ENCODE results near the gene PPM1F. TPM values are rescaled to one million over a fixed set of nuclear protein-coding genes. Genes with fewer than 3 reads are reported as not detected.
"Not testable (repeated sequence)": the region's sequence is repeated elsewhere in the genome, so short reads cannot be mapped to it uniquely, and the experiment has no call there.

PPM1F gene
- total RNA-seq, 1 donor from 2014 or later = 22.7 TPM

DNA sequence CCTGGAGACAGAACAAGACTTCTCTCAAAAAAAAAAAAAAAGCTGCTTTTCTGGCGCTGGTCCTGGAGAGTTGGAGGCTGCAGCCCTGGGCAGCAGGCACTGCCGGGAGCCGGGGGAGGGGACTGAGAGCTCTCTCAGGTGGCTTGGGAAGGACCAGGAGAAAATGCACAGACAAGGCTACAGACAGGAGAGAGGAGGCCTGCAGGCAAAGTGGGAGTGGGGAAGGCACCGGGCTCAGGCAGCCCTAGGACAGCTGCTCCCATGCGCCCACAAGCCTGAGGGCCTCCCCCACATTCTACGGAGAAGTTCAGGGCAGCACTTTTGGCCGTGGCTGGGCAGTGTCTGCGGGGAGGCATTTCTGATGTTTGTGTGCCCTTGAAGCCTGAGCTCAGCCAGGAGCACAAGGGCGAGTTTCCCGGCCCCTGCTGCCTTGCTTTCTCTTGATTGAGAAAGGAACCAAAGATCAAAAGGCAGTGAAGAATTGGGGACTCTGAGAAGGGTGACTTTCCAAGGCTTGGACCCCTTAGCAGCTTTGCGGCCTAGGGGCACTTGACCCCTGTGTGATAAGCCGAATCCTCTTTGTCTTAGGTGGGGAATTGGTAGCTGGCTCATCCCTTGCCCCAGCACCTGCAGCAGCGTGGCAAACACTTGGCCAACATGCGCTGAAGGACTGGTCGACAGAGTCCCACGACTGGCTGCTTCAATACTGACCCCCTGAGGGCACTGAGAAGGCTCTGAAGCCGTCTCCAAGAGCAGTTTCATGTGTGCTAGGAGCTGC is 35.3 kb downstream of the PPM1F start:
- Mint-ChIP-seq H3K9me3 (ENCODE audit: low read depth) (no peaks in the 10 kb centered on the region), H3K4me1 (ENCODE audit: low read depth) (peaks cover 4% of the 10 kb centered on the region), H3K36me3 (ENCODE audit: insufficient read depth) (no peaks in the 10 kb centered on the region), H3K27me3 (peaks cover 2% of the 10 kb centered on the region), H3K27ac (no peak overlapping the region), H3K4me3 (ENCODE audit: low read depth) (no peak overlapping the region)
- DNase-seq (ENCODE audit: low spot score, unreplicated experiment) = no peak
- TF ChIP-seq, protein P1, sequence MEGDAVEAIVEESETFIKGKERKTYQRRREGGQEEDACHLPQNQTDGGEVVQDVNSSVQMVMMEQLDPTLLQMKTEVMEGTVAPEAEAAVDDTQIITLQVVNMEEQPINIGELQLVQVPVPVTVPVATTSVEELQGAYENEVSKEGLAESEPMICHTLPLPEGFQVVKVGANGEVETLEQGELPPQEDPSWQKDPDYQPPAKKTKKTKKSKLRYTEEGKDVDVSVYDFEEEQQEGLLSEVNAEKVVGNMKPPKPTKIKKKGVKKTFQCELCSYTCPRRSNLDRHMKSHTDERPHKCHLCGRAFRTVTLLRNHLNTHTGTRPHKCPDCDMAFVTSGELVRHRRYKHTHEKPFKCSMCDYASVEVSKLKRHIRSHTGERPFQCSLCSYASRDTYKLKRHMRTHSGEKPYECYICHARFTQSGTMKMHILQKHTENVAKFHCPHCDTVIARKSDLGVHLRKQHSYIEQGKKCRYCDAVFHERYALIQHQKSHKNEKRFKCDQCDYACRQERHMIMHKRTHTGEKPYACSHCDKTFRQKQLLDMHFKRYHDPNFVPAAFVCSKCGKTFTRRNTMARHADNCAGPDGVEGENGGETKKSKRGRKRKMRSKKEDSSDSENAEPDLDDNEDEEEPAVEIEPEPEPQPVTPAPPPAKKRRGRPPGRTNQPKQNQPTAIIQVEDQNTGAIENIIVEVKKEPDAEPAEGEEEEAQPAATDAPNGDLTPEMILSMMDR (IDR thresholded peaks at IDR 0.05; ENCODE audit: unreplicated experiment) = no peak

DNA sequence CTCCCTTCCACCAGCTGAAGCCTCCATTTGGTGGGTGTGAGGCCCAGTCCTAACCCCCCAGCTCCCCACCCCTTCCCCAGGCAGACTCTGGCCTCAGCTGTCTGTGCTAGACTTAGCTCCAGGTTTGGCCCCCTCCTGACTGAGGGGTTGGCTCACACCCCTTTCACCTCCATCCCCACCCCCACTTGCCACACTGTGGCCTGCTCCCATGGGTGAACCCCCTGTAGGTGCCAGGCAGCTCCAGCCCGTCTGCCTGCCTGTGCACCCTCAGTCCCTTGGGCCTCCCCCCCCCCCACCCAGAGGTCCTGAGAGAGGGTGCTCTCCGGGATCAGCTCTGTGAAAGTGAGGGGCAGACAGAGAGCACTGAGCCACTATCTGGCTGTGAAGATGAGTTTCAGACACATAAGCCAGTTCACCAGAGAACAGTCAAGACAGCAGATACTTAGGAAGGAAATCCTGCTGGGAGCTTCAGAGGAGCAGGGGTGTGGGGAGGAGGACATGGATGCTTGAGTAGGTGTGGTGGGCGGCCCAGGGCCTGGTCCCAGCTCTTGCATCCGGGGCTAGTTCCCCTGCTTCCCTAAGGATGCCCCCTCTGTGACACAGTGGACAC is 36.2 kb downstream of the PPM1F start:
- Mint-ChIP-seq H3K36me3 (ENCODE audit: insufficient read depth) (no peaks in the 10 kb centered on the region), H3K4me3 (ENCODE audit: low read depth) (no peak overlapping the region), H3K9me3 (ENCODE audit: low read depth) (no peaks in the 10 kb centered on the region), H3K27ac (no peak overlapping the region), H3K27me3 (peaks cover 2% of the 10 kb centered on the region), H3K4me1 (ENCODE audit: low read depth) (peaks cover 4% of the 10 kb centered on the region)
- TF ChIP-seq, protein P1 (IDR thresholded peaks at IDR 0.05; ENCODE audit: unreplicated experiment) = no peak
- no peak for DNase-seq (ENCODE audit: low spot score, unreplicated experiment)

DNA sequence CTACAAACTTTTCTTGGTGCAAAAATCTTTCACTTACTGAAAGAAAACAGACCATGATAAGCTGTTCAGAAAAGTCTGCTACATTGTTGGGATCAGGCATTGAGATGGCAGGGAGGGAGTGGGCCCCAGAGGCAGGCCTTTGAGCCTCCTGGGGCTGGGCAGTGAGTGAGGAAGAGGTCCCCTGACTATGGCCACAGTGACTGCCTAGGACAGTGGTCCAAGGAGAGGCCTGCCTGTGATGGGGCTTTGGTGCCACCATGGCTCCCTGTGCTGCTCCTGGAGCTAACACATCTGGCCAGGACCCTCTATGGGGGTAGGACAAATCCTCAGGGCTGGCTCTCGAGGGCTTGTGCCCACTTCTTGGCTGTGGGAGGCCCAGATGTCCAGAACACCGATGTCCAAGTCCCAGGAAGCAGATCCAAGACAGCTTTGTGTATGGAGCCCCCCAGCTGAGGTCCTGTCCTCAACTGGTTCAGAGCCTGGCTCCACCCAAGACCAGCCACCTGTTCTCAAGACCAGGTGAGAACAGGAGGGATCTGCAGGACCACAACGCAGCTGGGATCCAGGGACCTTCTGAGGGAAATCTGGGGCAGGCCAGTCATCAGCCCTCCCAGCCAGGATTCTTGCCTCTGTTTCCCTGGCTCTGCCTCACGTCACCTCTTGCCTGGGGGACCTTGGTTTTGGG is 36.9 kb downstream of the PPM1F start:
- no peak for DNase-seq (ENCODE audit: low spot score, unreplicated experiment)
- Mint-ChIP-seq H3K4me3 (ENCODE audit: low read depth) (no peak overlapping the region), H3K27ac (no peak overlapping the region), H3K4me1 (ENCODE audit: low read depth) (peaks cover 4% of the 10 kb centered on the region), H3K36me3 (ENCODE audit: insufficient read depth) (no peaks in the 10 kb centered on the region), H3K9me3 (ENCODE audit: low read depth) (no peaks in the 10 kb centered on the region), H3K27me3 (peaks cover 2% of the 10 kb centered on the region)
- TF ChIP-seq, protein P1 (IDR thresholded peaks at IDR 0.05; ENCODE audit: unreplicated experiment) = no peak

DNA sequence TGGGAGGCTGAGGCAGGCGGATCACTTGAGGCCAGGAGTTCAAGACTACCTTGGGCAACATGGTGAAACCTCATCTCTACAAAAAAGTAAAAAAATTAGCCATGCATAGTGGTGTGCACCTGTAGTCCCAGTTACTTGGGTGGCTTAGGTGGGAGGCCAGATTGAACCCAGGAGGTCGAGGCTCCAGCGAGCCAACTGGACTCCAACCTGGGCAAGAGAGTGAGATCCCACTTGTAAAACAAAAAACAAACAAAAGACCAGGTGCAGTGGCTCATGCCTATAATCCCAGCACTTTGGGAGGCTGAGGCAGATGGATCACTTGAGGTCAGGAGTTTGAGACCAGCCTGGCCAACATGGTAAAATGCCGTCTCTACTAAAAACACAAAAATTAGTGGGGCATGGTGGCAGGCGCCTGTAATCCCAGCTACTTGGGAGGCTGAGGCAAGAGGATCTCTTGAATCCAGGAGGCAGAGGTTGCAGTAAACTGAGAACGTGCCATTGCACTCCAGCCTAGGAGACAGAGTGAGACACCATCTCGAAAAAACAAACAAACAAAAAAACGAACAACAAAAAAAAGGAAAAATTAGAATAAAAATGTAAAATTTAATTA is 38.5 kb downstream of the PPM1F start:
- not testable (repeated sequence) for H3K27me3 Mint-ChIP-seq; H3K9me3 Mint-ChIP-seq (ENCODE audit: low read depth); H3K4me1 Mint-ChIP-seq (ENCODE audit: low read depth); H3K4me3 Mint-ChIP-seq (ENCODE audit: low read depth); H3K27ac Mint-ChIP-seq; H3K36me3 Mint-ChIP-seq (ENCODE audit: insufficient read depth); DNase-seq (ENCODE audit: low spot score, unreplicated experiment)

DNA sequence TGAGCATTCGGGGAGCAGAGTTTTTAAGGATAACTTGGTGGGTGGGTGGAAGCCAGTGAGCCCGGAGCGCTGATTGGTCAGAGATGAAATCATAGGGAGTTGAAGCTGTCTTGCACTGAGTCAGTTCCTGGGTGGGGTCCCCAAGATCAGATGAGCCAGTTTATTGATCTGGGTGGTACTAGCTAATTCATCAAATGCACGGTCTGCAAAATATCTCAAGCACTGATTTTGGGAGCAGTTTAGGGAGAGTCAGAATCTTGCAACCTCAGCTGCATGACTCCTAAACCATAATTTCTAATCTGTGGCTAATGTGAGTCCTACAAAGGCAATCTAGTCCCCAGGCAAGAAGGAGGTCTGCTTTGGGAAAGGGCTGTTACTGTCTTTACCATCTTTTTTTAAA is 42.3 kb downstream of the PPM1F start:
- H3K9me3 Mint-ChIP-seq (ENCODE audit: low read depth); H3K36me3 Mint-ChIP-seq (ENCODE audit: insufficient read depth); H3K4me3 Mint-ChIP-seq (ENCODE audit: low read depth); H3K4me1 Mint-ChIP-seq (ENCODE audit: low read depth); H3K27ac Mint-ChIP-seq; H3K27me3 Mint-ChIP-seq; DNase-seq (ENCODE audit: low spot score, unreplicated experiment): not testable (repeated sequence)

DNA sequence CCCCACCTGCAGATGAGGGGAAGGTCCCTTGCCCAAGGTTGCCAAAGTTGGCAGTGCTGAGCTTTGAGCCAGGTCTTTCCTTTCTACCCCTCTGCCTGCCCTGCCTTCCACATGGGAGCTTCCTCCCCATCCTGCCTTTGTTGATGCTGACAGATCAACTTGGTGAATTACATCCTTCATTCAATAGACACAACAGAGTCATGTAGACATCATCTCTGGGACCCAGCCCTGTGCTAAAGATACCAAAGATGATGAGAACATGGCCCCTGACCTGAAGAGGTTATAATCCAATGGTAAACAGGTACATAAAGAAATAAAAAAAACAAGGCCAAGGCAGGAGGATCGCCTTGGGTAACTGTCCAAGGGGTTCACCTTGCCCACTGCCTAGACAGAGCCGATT is 42.8 kb downstream of the PPM1F start:
- DNase-seq (ENCODE audit: low spot score, unreplicated experiment) = no peak
- Mint-ChIP-seq H3K27ac (no peak overlapping the region), H3K27me3 (peaks cover 9% of the 10 kb centered on the region), H3K9me3 (ENCODE audit: low read depth) (no peaks in the 10 kb centered on the region), H3K4me1 (ENCODE audit: low read depth) (no peaks in the 10 kb centered on the region), H3K36me3 (ENCODE audit: insufficient read depth) (no peaks in the 10 kb centered on the region), H3K4me3 (ENCODE audit: low read depth) (no peak overlapping the region)
- TF ChIP-seq, protein P1 (IDR thresholded peaks at IDR 0.05; ENCODE audit: unreplicated experiment) = no peak
